GM12878 (cell line): Measurements from ENCODE around the gene PRR15L. TPM values are rescaled to one million over a fixed set of nuclear protein-coding genes. Genes with fewer than 3 reads are reported as not detected.

Experiments used
- ATAC-seq: fragments of 200-7000 bp; cut with Tn5 transposase; 3 replicates; pipeline ENCODE4 v1.9.1; 2020; ENCODE audit warnings: mild to moderate bottlenecking, moderate library complexity
- BruUV-seq: library from RNA; stranded (reverse); fragments of 400-500 nt; replicated peaks from 2 replicates; lab custom pipeline; 2021; lab: Mats Ljungman, UMichigan
- CTCF ChIA-PET: fragments of 300-600 bp; sonication (Branson Sonifier 250); formaldehyde crosslinking; extraction: SDS; loops from one replicate; lab custom pipeline; 2021; ENCODE audit warnings: inconsistent platforms; lab: Yijun Ruan, JAX
- POLR2A ChIA-PET: fragments of 350-600 bp; formaldehyde crosslinking; extraction: SDS; loops from one replicate; lab custom pipeline; 2021; ENCODE audit warnings: inconsistent platforms; lab: Charles Lee
- RAD21 ChIA-PET: fragments of 300-600 bp; sonication (Branson Sonifier 250); formaldehyde crosslinking; loops from one replicate; lab custom pipeline; 2023; ENCODE audit warnings: antibody characterized with exemption; ENCODE audit not compliant: unreplicated experiment; lab: Charles Lee
- SMC1A ChIA-PET: fragments of 300-600 bp; sonication (Branson Sonifier 250); formaldehyde crosslinking; loops from one replicate; lab custom pipeline; 2023; ENCODE audit not compliant: unreplicated experiment, uncharacterized antibody; lab: Charles Lee
- DNase-seq: peaks from one replicate; pipeline ENCODE4 v3.0.0-alpha.2; 2011; ENCODE audit warnings: low read depth, low spot score
- FAIRE-seq: peaks from 3 replicates; lab custom pipeline; 2011; peaks lifted over from hg19 to GRCh38; lab: Jason Lieb, UNC
- H2AFZ ChIP-seq: 2 replicates; pipeline ENCODE4 v1.6.0; 2011; ENCODE audit warnings: low read depth, low read length, control low read depth; ENCODE audit not compliant: control insufficient read depth
- H3K27ac ChIP-seq: 2 replicates; pipeline ENCODE4 v1.5.1; 2011; ENCODE audit warnings: control low read depth; ENCODE audit not compliant: control insufficient read depth, insufficient read depth
- H3K27me3 ChIP-seq, 2 experiments: replicated peaks in 1 of 2; 2 replicates each; pipeline versions ENCODE4 v1.6.0 to v1.6.1; 2011; ENCODE audit warnings: low read length in 1 of 2; ENCODE audit not compliant: control insufficient read depth in 2 of 2, insufficient read depth in 2 of 2
- H3K36me3 ChIP-seq, 2 experiments: 2 replicates each; pipeline ENCODE4 v1.5.1; 2011; ENCODE audit warnings: low read length in 1 of 2; ENCODE audit not compliant: control insufficient read depth in 2 of 2, insufficient read depth in 2 of 2
- H3K4me1 ChIP-seq: 2 replicates; pipeline ENCODE4 v1.6.1; 2011; ENCODE audit warnings: mild to moderate bottlenecking, low read length, moderate library complexity, mixed read lengths; ENCODE audit not compliant: control insufficient read depth, insufficient read depth
- H3K4me2 ChIP-seq: 2 replicates; pipeline ENCODE4 v1.6.0; 2011; ENCODE audit warnings: control low read depth; ENCODE audit not compliant: control insufficient read depth, insufficient read depth
- H3K4me3 ChIP-seq: fragments of 200-600 bp; sonication (generic); 2 replicates; pipeline ENCODE4 v1.5.1; 2016
- H3K79me2 ChIP-seq: 2 replicates; pipeline ENCODE4 v1.6.0; 2011; ENCODE audit warnings: low read length; ENCODE audit not compliant: control insufficient read depth, insufficient read depth
- H3K9ac ChIP-seq: 2 replicates; pipeline ENCODE4 v1.8.0; 2011; ENCODE audit warnings: low read length, control low read depth, mixed read lengths; ENCODE audit not compliant: control insufficient read depth, insufficient read depth
- H3K9me3 ChIP-seq: replicated peaks from 3 replicates; pipeline ENCODE4 v1.5.1; 2011; ENCODE audit warnings: mild to moderate bottlenecking, low read length; ENCODE audit not compliant: control insufficient read depth, insufficient read depth
- H4K20me1 ChIP-seq: 2 replicates; pipeline ENCODE4 v1.6.0; 2011; ENCODE audit not compliant: control insufficient read depth, insufficient read depth
- ATF2 ChIP-seq: IDR thresholded peaks from 2 replicates; pipeline ENCODE4 v1.6.1; 2012; ENCODE audit warnings: low read length, inconsistent platforms
- CHD2 ChIP-seq: IDR thresholded peaks from 2 replicates; pipeline ENCODE4 v1.6.1; 2011; ENCODE audit warnings: low read depth, low read length, improper control_type of control experiment, borderline replicate concordance
- CHD4 ChIP-seq: fragments of 200-600 bp; sonication (generic); IDR thresholded peaks from 2 replicates; pipeline ENCODE4 v1.6.1; 2016; ENCODE audit warnings: mild to moderate bottlenecking
- EZH2 ChIP-seq: IDR thresholded peaks from 2 replicates; pipeline ENCODE4 v1.6.1; 2012; ENCODE audit warnings: low read depth, mild to moderate bottlenecking, control low read depth, inconsistent platforms, low read length, borderline replicate concordance; ENCODE audit not compliant: control insufficient read depth
- IRF4 ChIP-seq: IDR thresholded peaks from 2 replicates; pipeline ENCODE4 v1.6.1; 2011; ENCODE audit warnings: low read depth, low read length
- KLF5 ChIP-seq: fragments of 450-650 bp; IDR thresholded peaks from 2 replicates; pipeline ENCODE4 v1.6.1; 2014; ENCODE audit warnings: mild to moderate bottlenecking; ENCODE audit not compliant: partially characterized antibody
- MTA2 ChIP-seq: fragments of 450-650 bp; IDR thresholded peaks from 2 replicates; pipeline ENCODE4 v1.6.1; 2016; ENCODE audit warnings: low read depth, mild to moderate bottlenecking, moderate library complexity
- NFYA ChIP-seq: IDR thresholded peaks from 2 replicates; pipeline ENCODE4 v1.6.1; 2011; ENCODE audit warnings: low read depth, mild to moderate bottlenecking, low read length, improper control_type of control experiment, borderline replicate concordance
- NRF1 ChIP-seq: conservative IDR thresholded peaks from 2 replicates; pipeline ENCODE4 v1.6.1; 2011; ENCODE audit warnings: mild to moderate bottlenecking, low read depth, low read length, improper control_type of control experiment
- PKNOX1 ChIP-seq: fragments of 450-650 bp; IDR thresholded peaks from 2 replicates; pipeline ENCODE4 v1.6.1; 2016; ENCODE audit warnings: mild to moderate bottlenecking
- STAT3 ChIP-seq: IDR thresholded peaks from 2 replicates; pipeline ENCODE4 v1.6.1; 2011; ENCODE audit warnings: low read depth, low read length, improper control_type of control experiment
- TAF1 ChIP-seq: IDR thresholded peaks from 2 replicates; pipeline ENCODE4 v1.6.1; 2011; ENCODE audit warnings: mild to moderate bottlenecking, low read depth, low read length, borderline replicate concordance
- WRNIP1 ChIP-seq: IDR thresholded peaks from 2 replicates; pipeline ENCODE4 v1.6.1; 2011; ENCODE audit warnings: low read depth, low read length, improper control_type of control experiment, borderline replicate concordance
- ZSCAN29 ChIP-seq: fragments of 450-650 bp; IDR thresholded peaks from 2 replicates; pipeline ENCODE4 v1.6.1; 2017; ENCODE audit warnings: mild to moderate bottlenecking, moderate library complexity
- ZZZ3 ChIP-seq: IDR thresholded peaks from 2 replicates; pipeline ENCODE4 v1.6.1; 2011; ENCODE audit warnings: low read depth; ENCODE audit not compliant: control insufficient read depth, insufficient read length
- WGBS: methylation state at CpG from one replicate; pipeline ENCODE4 v1.1.6; 2016; ENCODE audit warnings: low lambda C conversion rate; ENCODE audit not compliant: insufficient replicate concordance, insufficient coverage; ENCODE audit errors: missing lambda C conversion rate; 5-methylcytosine and 5-hydroxymethylcytosine counted together
- in situ Hi-C: fragments of 300-500 bp; cut with MboI; formaldehyde crosslinking; loops from 9 replicates; pipeline ENCODE4 v1.14.3; 2018; ENCODE audit warnings: mixed read lengths
- intact Hi-C: fragments of 100-400 bp; cut with micrococcal nuclease; formaldehyde crosslinking; loops from one replicate; pipeline ENCODE4 v1.14.2; 2022; ENCODE audit not compliant: unreplicated experiment
- polyA plus RNA-seq, 11 experiments: library from polyadenylated mRNA; depleted of rRNA in 4 of 11; unstranded in 6 of 11; stranded (reverse) in 5 of 11; fragments of >200 nt; fragmentation: Nextera tagmentation in 4 of 11; fragmentation: Illumina TruSeq in 1 of 11; extraction: Ambion mirVana in 4 of 11; extraction: Trizol in 1 of 11; gene quantifications; 1 replicate in 1 of 11; 2 replicates in 10 of 11; pipeline versions ENCODE4 v1.2.1 to v1.2.3, GENCODE V29; 2011 to 2016; ENCODE audit warnings: inconsistent platforms in 2 of 11, missing spikeins in 2 of 11, low read depth in 1 of 11
- total RNA-seq, 4 experiments: library from RNA; depleted of rRNA in 3 of 4; stranded (reverse); fragments of >200 nt in 3 of 4; fragmentation: Illumina TruSeq in 1 of 4; extraction: Trizol in 1 of 4; gene quantifications; 2 replicates each; pipeline versions ENCODE4 v1.2.1 to v1.2.3, GENCODE V29; 2013 to 2021

The PRR15L gene
- total and polyA plus RNA-seq, 10 of the 15 experiments (the other 5 are each of a cell fraction or from before 2014, with no cell fraction given), result 0.11 to 0.18 TPM; not detected in 8

GRCh38 chr17:47962901-47963300, 5.2 kb upstream of the PRR15L start:
- intact Hi-C loops, result no loop called here
- POLR2A ChIA-PET, result interaction anchor here (1.2 kb wide), 1 partner anchor 8 kb away, joined by 3 read pairs; the partner anchor contains the start of gene CDK5RAP3

GRCh38 chr17:47961406-47961805, 3.7 kb upstream of the PRR15L start:
- Histone ChIP-seq H3K9ac (no peak overlapping the region), H3K9me3 (no peaks in the 10 kb centered on the region), H4K20me1 (no peaks in the 10 kb centered on the region), H3K4me1 (no peaks in the 10 kb centered on the region), H3K27ac (no peak overlapping the region), H3K79me2 (no peaks in the 10 kb centered on the region), H3K4me2 (no peak overlapping the region), H2AFZ (no peak overlapping the region), H3K27me3 (no peaks in the 10 kb centered on the region), H3K36me3 (no peaks in the 10 kb centered on the region), H3K4me3 (no peak overlapping the region)
- 69% methylated on average over 6 of the region's 6 CpGs for WGBS
- CTCF ChIA-PET, result interaction anchor here (3.6 to 8.1 kb wide), 3 partner anchors 9 to 56 kb away, joined by 15 to 105 read pairs (median 30); partner anchors contain the start of genes CDK5RAP3 and PNPO
- POLR2A ChIA-PET, result interaction anchor here (1.0 kb wide), 1 partner anchor 10 kb away, joined by 3 read pairs; no protein-coding TSS in a partner anchor
- RAD21 ChIA-PET, result interaction anchor here (1.4 kb wide), 1 partner anchor 9 kb away, joined by 3 read pairs; the partner anchor contains the start of gene CDK5RAP3
- intact Hi-C loops, result no loop called here
- no peak for ATAC-seq
- SMC1A ChIA-PET, result interaction anchor here (1.0 to 4.3 kb wide), 4 partner anchors 9 to 15 kb away, joined by 3 to 23 read pairs (median 4); partner anchors contain the start of gene CDK5RAP3
- no TSS peak for BruUV-seq
- DNase-seq, result no peak
- in situ Hi-C loops, result no loop called here
- FAIRE-seq, result no peak
- TF ChIP-seq CHD2 (no peak), ATF2 (no peak), TAF1 (no peak), NFYA (no peak), CHD4 (no peak), WRNIP1 (no peak), KLF5 (no peak), IRF4 (no peak), STAT3 (no peak), MTA2 (no peak), PKNOX1 (no peak), EZH2 (no peak)

More at GRCh38 chr17:47962901-47963300, 5.2 kb upstream of the PRR15L start:
- in situ Hi-C loops, result no loop called here
- H3K4me1 ChIP-seq, result no peaks in the 10 kb centered on the region
- no peaks in the 10 kb centered on the region for H4K20me1 ChIP-seq
- H3K27me3 ChIP-seq, result no peaks in the 10 kb centered on the region
- H3K27ac ChIP-seq, result no peak overlapping the region
- no peak overlapping the region for H3K4me3 ChIP-seq
- H3K79me2 ChIP-seq, result no peaks in the 10 kb centered on the region
- TF ChIP-seq ZSCAN29, result no peak
- no peak for TF ChIP-seq ZZZ3
- no peak for TF ChIP-seq IRF4
- no peak for TF ChIP-seq NRF1
- TF ChIP-seq, all 136 proteins: peak for 0
- no peak for DNase-seq
- Histone ChIP-seq H2AFZ (no peak overlapping the region), H3K9ac (no peak overlapping the region), H3K36me3 (no peaks in the 10 kb centered on the region), H3K4me2 (no peak overlapping the region), H3K9me3 (no peaks in the 10 kb centered on the region)
- WGBS, result 13% methylated on average over 3 of the region's 3 CpGs
- no TSS peak for BruUV-seq
- ChIA-PET RAD21 (no interaction called here), CTCF (interaction anchor here (3.6 to 4.5 kb wide), 2 partner anchors 8 to 55 kb away, joined by 15 to 30 read pairs; partner anchors contain the start of gene CDK5RAP3), SMC1A (interaction anchor here (4.3 kb wide), 1 partner anchor 13 kb away, joined by 23 read pairs; no protein-coding TSS in a partner anchor)
- no peak for FAIRE-seq
- no peak for ATAC-seq
